GM19043 (cell line): Measurements from ENCODE around the gene HOXA1.
"Not testable (repeated sequence)": the region's sequence is repeated elsewhere in the genome, so short reads cannot be mapped to it uniquely, and the experiment has no call there.

Source experiments
- ATAC-seq: cut with Tn5 transposase; IDR thresholded peaks from one replicate; pipeline ENCODE4 v1.9.1; 2021; ENCODE audit warnings: low read depth; ENCODE audit not compliant: unreplicated experiment

The HOXA1 gene

GRCh38 chr7:27062946-27063345, 32.9 kb downstream of the HOXA1 start:
- ATAC-seq, result no peak

DNA sequence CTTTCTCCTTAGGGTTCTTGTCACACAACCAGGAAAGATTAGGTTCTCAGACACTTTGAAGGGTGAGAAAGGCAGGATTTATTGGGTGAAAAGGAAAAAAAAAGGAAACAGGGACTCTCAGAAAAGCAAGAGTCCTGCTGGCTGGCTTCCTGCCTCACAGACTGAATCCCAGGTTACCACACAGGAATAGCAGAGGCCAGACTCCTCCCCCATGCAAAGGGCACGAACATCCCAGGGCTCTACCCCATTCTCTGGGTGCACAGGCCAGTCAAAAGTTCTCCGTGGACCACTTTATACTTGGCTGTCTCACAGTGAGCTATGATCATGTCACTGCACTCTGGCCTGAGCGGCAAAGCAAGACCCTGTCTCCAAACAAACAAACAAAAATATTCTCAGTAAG, 42.6 kb downstream of the HOXA1 start:
- ATAC-seq, result no peak

DNA sequence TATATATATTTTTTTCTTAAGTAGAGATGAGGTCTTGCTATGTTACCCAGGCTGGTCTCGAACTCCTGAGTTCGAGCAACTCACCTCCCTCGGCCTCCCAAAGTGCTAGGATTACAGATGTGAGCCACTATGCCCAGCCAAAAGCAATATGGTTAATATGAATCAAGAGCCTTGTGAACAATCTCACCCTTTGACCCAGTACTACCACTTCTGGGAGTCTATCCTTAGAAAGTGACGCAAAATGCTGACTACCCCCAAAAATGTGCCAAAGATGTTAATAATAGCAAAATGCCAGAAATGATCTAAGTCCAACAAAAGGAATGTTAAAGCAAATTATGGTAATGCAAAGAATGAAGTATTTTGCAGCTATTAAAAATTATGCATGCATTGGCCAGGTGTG, 44.3 kb downstream of the HOXA1 start:
- no peak for ATAC-seq

DNA sequence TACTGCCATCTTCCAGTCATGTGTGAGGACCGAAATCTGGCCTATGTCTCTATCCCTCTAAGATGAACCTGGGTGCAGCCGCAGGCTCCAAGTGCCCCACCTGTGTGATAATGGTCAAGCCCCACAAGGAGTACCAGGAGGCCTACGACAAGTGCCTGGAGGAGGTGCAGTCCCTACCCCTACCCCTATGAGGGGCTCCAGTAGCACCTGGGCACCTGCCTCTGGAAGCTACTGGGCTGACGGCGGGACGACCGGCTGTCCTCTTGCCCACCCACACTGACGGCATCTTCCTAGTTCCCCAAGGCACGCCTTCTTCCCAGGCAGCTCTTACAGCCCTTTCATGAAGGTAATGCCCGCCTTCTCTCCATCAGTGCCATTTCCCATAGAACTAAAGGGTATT, 47.4 kb downstream of the HOXA1 start:
- no peak for ATAC-seq

GRCh38 chr7:27046854-27047549, 48.8 kb downstream of the HOXA1 start:
- ATAC-seq, result no peak

GRCh38 chr7:27045972-27046371, 49.8 kb downstream of the HOXA1 start:
- not testable (repeated sequence) for ATAC-seq

- not testable (repeated sequence) for ATAC-seq
These were observed 50.7 kb downstream of the HOXA1 start for GRCh38 chr7:27045066-27045465.
